MCF 10A (cell line): Measurements from ENCODE around the gene HES5. TPM values are rescaled to one million over a fixed set of nuclear protein-coding genes. Genes with fewer than 3 reads are reported as not detected.

Source experiments
- BruUV-seq: library from RNA; stranded (reverse); fragments of 400-500 nt; replicated peaks from 2 replicates; lab custom pipeline; 2021; lab: Mats Ljungman, UMichigan
- CTCF ChIA-PET: fragments of 300-600 bp; sonication (Branson Sonifier 250); formaldehyde crosslinking; extraction: SDS; loops from one replicate; lab custom pipeline; 2021; ENCODE audit warnings: antibody characterized with exemption, inconsistent platforms; lab: Yijun Ruan, JAX
- POLR2A ChIA-PET: fragments of 300-600, 350-650 bp; sonication (Branson Sonifier 250); formaldehyde crosslinking; extraction: SDS; loops from one replicate; lab custom pipeline; 2020; ENCODE audit warnings: antibody characterized with exemption, inconsistent platforms; lab: Yijun Ruan, JAX
- DNase-seq: peaks from one replicate; pipeline ENCODE4 v3.0.0-alpha.2; 2018; ENCODE audit not compliant: unreplicated experiment
- H3K27ac Mint-ChIP-seq: one replicate; pipeline ENCODE4 v1.8.0; 2022; ENCODE audit warnings: mild to moderate bottlenecking, low read depth, mixed read lengths; ENCODE audit not compliant: unreplicated experiment
- H3K27me3 Mint-ChIP-seq: one replicate; pipeline ENCODE4 v1.8.0; 2022; ENCODE audit warnings: mixed read lengths; ENCODE audit not compliant: insufficient read depth, unreplicated experiment
- H3K36me3 Mint-ChIP-seq: one replicate; pipeline ENCODE4 v1.8.0; 2022; ENCODE audit warnings: mild to moderate bottlenecking, moderate library complexity, mixed read lengths; ENCODE audit not compliant: insufficient read depth, unreplicated experiment
- H3K4me1 Mint-ChIP-seq: one replicate; pipeline ENCODE4 v1.8.0; 2022; ENCODE audit warnings: mixed read lengths; ENCODE audit not compliant: insufficient read depth, unreplicated experiment
- H3K4me3 Mint-ChIP-seq: one replicate; pipeline ENCODE4 v1.8.0; 2022; ENCODE audit warnings: mild to moderate bottlenecking, moderate library complexity, mixed read lengths; ENCODE audit not compliant: unreplicated experiment
- H3K9me3 Mint-ChIP-seq: one replicate; pipeline ENCODE4 v1.8.0; 2022; ENCODE audit warnings: mixed read lengths; ENCODE audit not compliant: unreplicated experiment
- intact Hi-C: fragments of 100-400 bp; cut with micrococcal nuclease; formaldehyde crosslinking; loops from 2 replicates; pipeline ENCODE4 v1.14.1; 2022
- total RNA-seq: library from RNA; stranded (reverse); gene quantifications from 2 replicates; pipeline ENCODE4 v1.2.3, GENCODE V29; 2022
- TF ChIP-seq, protein P1 (sequence below): fragments of 200-600 bp; IDR thresholded peaks from one replicate; pipeline ENCODE4 v1.8.0; 2022; ENCODE audit warnings: antibody characterized with exemption, mild to moderate bottlenecking; ENCODE audit not compliant: unreplicated experiment

HES5 gene
- total RNA-seq, 1 experiment from 2014 or later = not detected

DNA sequence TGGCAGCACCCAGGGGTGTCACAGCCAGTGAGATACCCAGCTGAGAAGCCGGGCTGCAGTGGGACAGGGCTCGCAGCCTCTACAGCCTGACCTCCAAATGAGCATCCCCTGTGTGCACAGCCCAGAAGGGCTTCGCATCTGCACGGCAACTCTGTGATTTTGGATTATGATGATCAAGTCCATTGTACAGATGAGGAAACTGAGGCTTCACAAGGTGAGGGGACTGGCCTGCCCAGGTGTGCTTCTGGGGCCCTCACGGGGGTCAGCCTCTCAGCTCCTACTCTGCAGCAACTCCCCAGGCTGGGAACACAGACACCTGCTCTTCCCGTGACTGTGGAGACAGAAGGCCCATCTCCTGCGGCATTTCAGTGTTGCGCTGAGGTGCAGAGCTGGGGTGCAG is 8.8 kb upstream of the HES5 start:
- Mint-ChIP-seq H3K27ac (no peak overlapping the region), H3K4me3 (no peak overlapping the region), H3K27me3 (no peaks in the 10 kb centered on the region), H3K4me1 (peaks cover 34% of the 10 kb centered on the region), H3K36me3 (peaks cover 6% of the 10 kb centered on the region), H3K9me3 (no peaks in the 10 kb centered on the region)
- TF ChIP-seq, protein P1, sequence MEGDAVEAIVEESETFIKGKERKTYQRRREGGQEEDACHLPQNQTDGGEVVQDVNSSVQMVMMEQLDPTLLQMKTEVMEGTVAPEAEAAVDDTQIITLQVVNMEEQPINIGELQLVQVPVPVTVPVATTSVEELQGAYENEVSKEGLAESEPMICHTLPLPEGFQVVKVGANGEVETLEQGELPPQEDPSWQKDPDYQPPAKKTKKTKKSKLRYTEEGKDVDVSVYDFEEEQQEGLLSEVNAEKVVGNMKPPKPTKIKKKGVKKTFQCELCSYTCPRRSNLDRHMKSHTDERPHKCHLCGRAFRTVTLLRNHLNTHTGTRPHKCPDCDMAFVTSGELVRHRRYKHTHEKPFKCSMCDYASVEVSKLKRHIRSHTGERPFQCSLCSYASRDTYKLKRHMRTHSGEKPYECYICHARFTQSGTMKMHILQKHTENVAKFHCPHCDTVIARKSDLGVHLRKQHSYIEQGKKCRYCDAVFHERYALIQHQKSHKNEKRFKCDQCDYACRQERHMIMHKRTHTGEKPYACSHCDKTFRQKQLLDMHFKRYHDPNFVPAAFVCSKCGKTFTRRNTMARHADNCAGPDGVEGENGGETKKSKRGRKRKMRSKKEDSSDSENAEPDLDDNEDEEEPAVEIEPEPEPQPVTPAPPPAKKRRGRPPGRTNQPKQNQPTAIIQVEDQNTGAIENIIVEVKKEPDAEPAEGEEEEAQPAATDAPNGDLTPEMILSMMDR = no peak
- BruUV-seq = no TSS peak
- DNase-seq = no peak
- ChIA-PET POLR2A (no interaction called here), CTCF (interaction anchor here (0.6 kb wide), 1 partner anchor 18 kb away, joined by 3 read pairs; no protein-coding TSS in a partner anchor)
- intact Hi-C loops = no loop called here

DNA sequence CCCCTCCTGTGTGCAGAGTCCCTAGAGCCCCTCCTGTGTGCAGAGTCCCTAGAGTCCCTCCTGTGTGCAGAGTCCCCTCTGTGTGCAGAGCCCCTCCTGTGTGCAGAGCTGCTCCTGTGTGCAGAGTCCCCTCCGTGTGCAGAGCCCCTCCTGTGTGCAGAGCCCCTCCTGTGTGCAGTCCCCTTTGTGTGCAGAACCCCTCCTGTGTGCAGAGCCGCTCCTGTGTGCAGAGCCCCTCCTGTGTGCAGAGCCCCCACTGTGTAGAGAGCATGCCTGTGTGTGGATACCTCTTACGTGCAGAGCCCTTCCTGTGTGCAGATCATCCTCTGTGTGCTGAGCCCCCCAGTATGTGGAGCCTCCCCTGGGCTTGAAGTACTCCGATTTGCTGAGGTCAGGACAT is 8.3 kb upstream of the HES5 start:
- H3K27me3 Mint-ChIP-seq = no peaks in the 10 kb centered on the region
- H3K27ac Mint-ChIP-seq = no peak overlapping the region
- intact Hi-C loops = no loop called here
- H3K4me3 Mint-ChIP-seq = no peak overlapping the region
- no peak for DNase-seq
- ChIA-PET POLR2A (interaction anchor here (1.4 kb wide), 1 partner anchor 12 kb away, joined by 3 read pairs; the partner anchor contains the start of gene PANK4), CTCF (interaction anchor here (0.6 kb wide), 1 partner anchor 17 kb away, joined by 3 read pairs; no protein-coding TSS in a partner anchor)
- TF ChIP-seq, protein P1 = no peak
- H3K9me3 Mint-ChIP-seq = no peaks in the 10 kb centered on the region
- H3K36me3 Mint-ChIP-seq = peaks cover 6% of the 10 kb centered on the region
- no TSS peak for BruUV-seq
- H3K4me1 Mint-ChIP-seq = peaks cover 39% of the 10 kb centered on the region

DNA sequence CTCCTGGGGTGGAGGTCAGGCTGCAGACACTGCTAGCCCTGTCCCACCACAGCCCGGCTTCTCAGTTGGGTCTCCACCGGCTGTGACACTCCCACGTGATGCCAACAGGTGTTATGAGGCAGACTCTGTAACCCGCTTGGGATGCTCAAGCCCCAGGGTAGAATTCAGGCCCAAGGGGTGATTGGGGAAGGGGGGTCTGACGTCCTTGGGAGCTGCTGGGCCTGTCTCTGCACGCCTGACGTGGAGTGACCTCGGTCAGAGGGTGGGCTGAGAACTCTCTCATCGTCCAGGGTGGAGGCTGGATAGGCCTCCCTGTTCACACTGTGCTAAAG is 7.7 kb upstream of the HES5 start:
- TF ChIP-seq, protein P1 = no peak
- H3K36me3 Mint-ChIP-seq = peaks cover 6% of the 10 kb centered on the region

DNA sequence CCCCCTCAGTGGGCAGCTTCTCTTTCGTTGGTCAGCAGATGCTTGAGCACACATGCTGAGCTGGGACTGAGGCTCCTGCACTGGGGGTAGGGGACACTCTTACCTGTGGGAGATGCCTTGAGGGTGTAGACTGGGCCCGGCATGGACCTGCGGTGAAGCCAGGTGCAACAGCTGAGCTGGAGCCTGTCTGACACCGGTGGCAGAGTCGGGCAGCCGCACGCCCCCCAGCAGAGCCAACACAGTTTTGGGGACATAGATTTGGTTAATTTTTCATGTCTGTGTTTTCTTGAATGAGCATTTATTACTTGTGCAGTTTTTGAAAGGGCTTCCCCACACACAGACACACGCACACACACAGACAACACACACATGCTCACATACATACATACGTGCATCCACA is 5.9 kb upstream of the HES5 start:
- Mint-ChIP-seq H3K4me3 (no peak overlapping the region), H3K9me3 (no peaks in the 10 kb centered on the region), H3K4me1 (peaks cover 44% of the 10 kb centered on the region), H3K27ac (no peak overlapping the region), H3K27me3 (no peaks in the 10 kb centered on the region), H3K36me3 (peaks cover 6% of the 10 kb centered on the region)
- DNase-seq = no peak
- ChIA-PET CTCF (interaction anchor here (3.7 kb wide), 1 partner anchor 12 kb away, joined by 28 read pairs; no protein-coding TSS in a partner anchor), POLR2A (interaction anchor here (1.6 to 3.6 kb wide), 5 partner anchors 8 to 145 kb away, joined by 8 to 26 read pairs (median 12); partner anchors contain the start of genes MORN1, PANK4 and RER1)
- BruUV-seq = no TSS peak
- intact Hi-C loops = no loop called here
- TF ChIP-seq, protein P1 = no peak

More for the DNA sequence above, 7.7 kb upstream of the HES5 start:
- Mint-ChIP-seq H3K27me3 (no peaks in the 10 kb centered on the region), H3K4me3 (no peak overlapping the region), H3K9me3 (no peaks in the 10 kb centered on the region), H3K27ac (no peak overlapping the region), H3K4me1 (peaks cover 43% of the 10 kb centered on the region)
- no TSS peak for BruUV-seq
- ChIA-PET CTCF (interaction anchor here (0.6 kb wide), 1 partner anchor 21 kb away, joined by 3 read pairs; no protein-coding TSS in a partner anchor), POLR2A (interaction anchor here (1.4 kb wide), 1 partner anchor 12 kb away, joined by 3 read pairs; the partner anchor contains the start of gene PANK4)
- DNase-seq = no peak
- intact Hi-C loops = no loop called here
